Keratinocyte (primary cell): ENCODE results near the gene KLC1. TPM values are rescaled to one million over a fixed set of nuclear protein-coding genes. Genes with fewer than 3 reads are reported as not detected.

Experiments used
- DNase-seq: peaks from one replicate; pipeline ENCODE4 v3.0.0-alpha.2; 2011; ENCODE audit warnings: low read depth, missing footprints, low spot score
- FAIRE-seq: peaks from 2 replicates; lab custom pipeline; 2011; peaks lifted over from hg19 to GRCh38; lab: Jason Lieb, UNC
- H2AFZ ChIP-seq: 2 replicates; pipeline ENCODE4 v1.6.0; 2012; ENCODE audit warnings: low read length, control low read depth, inconsistent platforms; ENCODE audit not compliant: control insufficient read depth
- H3K27ac ChIP-seq: 2 replicates; pipeline ENCODE4 v1.5.1; 2011; ENCODE audit warnings: low read length; ENCODE audit not compliant: control insufficient read depth, insufficient read depth
- H3K27me3 ChIP-seq: 3 replicates; pipeline ENCODE4 v1.6.0; 2011; ENCODE audit warnings: low read length; ENCODE audit not compliant: control insufficient read depth, insufficient read depth; ENCODE audit errors: extremely low read depth
- H3K36me3 ChIP-seq, 2 experiments: 2 replicates in 1 of 2; 3 replicates in 1 of 2; pipeline ENCODE4 v1.5.1; 2011; ENCODE audit warnings: low read length in 2 of 2, mild to moderate bottlenecking in 1 of 2; ENCODE audit not compliant: control insufficient read depth in 2 of 2, insufficient read depth in 2 of 2; ENCODE audit errors: extremely low read depth in 1 of 2
- H3K4me1 ChIP-seq: 3 replicates; pipeline ENCODE4 v1.5.1; 2011; ENCODE audit warnings: low read length; ENCODE audit not compliant: control insufficient read depth, insufficient read depth; ENCODE audit errors: extremely low read depth
- H3K4me2 ChIP-seq: 3 replicates; pipeline ENCODE4 v1.6.0; 2011; ENCODE audit warnings: low read depth, low read length; ENCODE audit not compliant: control insufficient read depth, insufficient read depth; ENCODE audit errors: extremely low read depth
- H3K4me3 ChIP-seq, 3 experiments: fragments of 200-600 bp in 1 of 3; sonication (generic) in 1 of 3; 2 replicates in 2 of 3; 3 replicates in 1 of 3; pipeline ENCODE4 v1.5.1; 2011 to 2016; ENCODE audit warnings: low read length in 3 of 3, mild to moderate bottlenecking in 3 of 3, control low read depth in 2 of 3, inconsistent platforms in 1 of 3, low read depth in 1 of 3, mixed read lengths in 1 of 3, mixed run types in 1 of 3, moderate library complexity in 1 of 3; ENCODE audit not compliant: control insufficient read depth in 2 of 3, insufficient read depth in 2 of 3; ENCODE audit errors: extremely low read depth in 1 of 3
- H3K79me2 ChIP-seq: 2 replicates; pipeline ENCODE4 v1.6.0; 2012; ENCODE audit warnings: low read length; ENCODE audit not compliant: control insufficient read depth, insufficient read depth
- H3K9ac ChIP-seq: 3 replicates; pipeline ENCODE4 v1.6.0; 2011; ENCODE audit warnings: low read length; ENCODE audit not compliant: control insufficient read depth, insufficient read depth; ENCODE audit errors: extremely low read depth
- H3K9me1 ChIP-seq: 3 replicates; pipeline ENCODE4 v1.6.0; 2011; ENCODE audit warnings: low read length; ENCODE audit not compliant: control insufficient read depth, insufficient read depth; ENCODE audit errors: extremely low read depth
- H3K9me3 ChIP-seq: 2 replicates; pipeline ENCODE4 v1.5.1; 2012; ENCODE audit warnings: low read depth, low read length; ENCODE audit not compliant: control insufficient read depth
- H4K20me1 ChIP-seq: 3 replicates; pipeline ENCODE4 v1.6.0; 2011; ENCODE audit warnings: low read length; ENCODE audit not compliant: control insufficient read depth, insufficient read depth; ENCODE audit errors: extremely low read depth
- EZH2 ChIP-seq: IDR thresholded peaks from one replicate; pipeline ENCODE4 v1.6.1; 2012; ENCODE audit warnings: inconsistent platforms, mild to moderate bottlenecking, low read length, moderate library complexity
- dilution Hi-C: fragments of 300-500 bp; cut with MboI; formaldehyde crosslinking; loops from one replicate; pipeline ENCODE4 v1.7.0; 2020; ENCODE audit warnings: low sequenced_read_pairs; ENCODE audit not compliant: extremely low pct_ligation_motif_present
- polyA plus RNA-seq, 5 experiments: library from polyadenylated mRNA; depleted of rRNA in 3 of 5; stranded (reverse) in 3 of 5; stranded (forward) in 1 of 5; unstranded in 1 of 5; fragments of >200 nt; gene quantifications; 1 replicate in 1 of 5; 2 replicates in 3 of 5; 3 replicates in 1 of 5; pipeline versions ENCODE4 v1.2.1 to v1.2.3, GENCODE V29; 2011 to 2012; ENCODE audit warnings: missing spikeins in 2 of 5, low read depth in 1 of 5, low replicate concordance in 1 of 5
- TF ChIP-seq, protein P1 (sequence below), 3 experiments: IDR thresholded peaks in 1 of 3; conservative IDR thresholded peaks in 1 of 3; optimal IDR thresholded peaks in 1 of 3; 2 replicates in 2 of 3; 3 replicates in 1 of 3; pipeline versions ENCODE3 to v1.5.1; 2011; ENCODE audit warnings: low read length in 3 of 3, mild to moderate bottlenecking in 3 of 3, moderate library complexity in 2 of 3, control low read depth in 1 of 3, inconsistent platforms in 1 of 3; ENCODE audit not compliant: insufficient read depth in 2 of 3; ENCODE audit errors: extremely low read depth in 1 of 3

Gene KLC1
- polyA plus RNA-seq, 1 donor (not counting 4 experiments of a cell fraction or from before 2014, with no cell fraction given) = 130 TPM

DNA sequence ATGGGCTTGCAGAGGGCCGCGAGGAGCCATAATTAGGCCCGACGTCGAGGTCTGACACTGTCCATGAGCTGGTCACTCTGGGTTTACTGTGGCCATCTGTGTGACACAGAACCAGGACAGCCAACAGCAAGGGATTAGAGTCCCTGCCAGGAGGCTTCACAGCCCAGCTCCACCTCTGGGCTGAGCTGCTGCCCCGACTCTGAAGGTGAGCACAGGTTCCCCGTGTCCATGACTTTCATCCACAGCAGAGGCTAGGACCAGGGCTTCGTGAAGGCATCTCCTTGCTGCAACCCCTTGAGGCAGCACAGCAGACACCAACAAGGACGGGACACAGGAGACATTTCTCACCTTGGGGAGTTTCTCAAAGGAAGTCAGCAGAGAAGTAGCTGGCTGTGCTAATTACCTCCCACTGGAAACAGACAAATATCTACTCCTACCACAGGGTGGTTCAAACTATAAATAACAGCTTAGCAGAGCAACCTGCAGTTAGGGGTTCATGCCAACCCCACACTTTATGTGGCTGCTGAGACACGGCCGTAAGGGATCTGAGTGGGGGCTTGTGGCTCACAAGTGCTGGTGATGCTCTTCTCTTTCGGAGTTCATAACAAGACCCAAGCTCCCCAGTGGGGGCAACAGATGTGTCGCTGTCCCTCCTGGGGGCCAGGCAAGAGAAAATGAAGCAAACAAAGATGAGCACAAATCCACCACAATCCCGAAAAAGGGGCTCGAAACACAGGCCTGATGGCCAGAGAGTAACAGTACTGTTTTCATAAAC, 115.8 kb downstream of the KLC1 start:
- no peak for TF ChIP-seq EZH2
- TF ChIP-seq, protein P1, sequence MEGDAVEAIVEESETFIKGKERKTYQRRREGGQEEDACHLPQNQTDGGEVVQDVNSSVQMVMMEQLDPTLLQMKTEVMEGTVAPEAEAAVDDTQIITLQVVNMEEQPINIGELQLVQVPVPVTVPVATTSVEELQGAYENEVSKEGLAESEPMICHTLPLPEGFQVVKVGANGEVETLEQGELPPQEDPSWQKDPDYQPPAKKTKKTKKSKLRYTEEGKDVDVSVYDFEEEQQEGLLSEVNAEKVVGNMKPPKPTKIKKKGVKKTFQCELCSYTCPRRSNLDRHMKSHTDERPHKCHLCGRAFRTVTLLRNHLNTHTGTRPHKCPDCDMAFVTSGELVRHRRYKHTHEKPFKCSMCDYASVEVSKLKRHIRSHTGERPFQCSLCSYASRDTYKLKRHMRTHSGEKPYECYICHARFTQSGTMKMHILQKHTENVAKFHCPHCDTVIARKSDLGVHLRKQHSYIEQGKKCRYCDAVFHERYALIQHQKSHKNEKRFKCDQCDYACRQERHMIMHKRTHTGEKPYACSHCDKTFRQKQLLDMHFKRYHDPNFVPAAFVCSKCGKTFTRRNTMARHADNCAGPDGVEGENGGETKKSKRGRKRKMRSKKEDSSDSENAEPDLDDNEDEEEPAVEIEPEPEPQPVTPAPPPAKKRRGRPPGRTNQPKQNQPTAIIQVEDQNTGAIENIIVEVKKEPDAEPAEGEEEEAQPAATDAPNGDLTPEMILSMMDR (optimal IDR thresholded peaks at IDR 0.05 in 1 of 3, IDR thresholded peaks at IDR 0.05 in 1 of 3, conservative IDR thresholded peaks at IDR 0.05 in 1 of 3; ENCODE audit: extremely low read depth in 1 of 3, insufficient read depth in 2 of 3, low read length in 3 of 3) = no peak
- DNase-seq = no peak
- no peaks in the 10 kb centered on the region for H3K27me3 ChIP-seq
- H3K27ac ChIP-seq = no peak overlapping the region
- H3K4me3 ChIP-seq = no peak overlapping the region
- H2AFZ ChIP-seq = no peak overlapping the region
- FAIRE-seq = no peak
- peaks cover 14 to 33% of the 10 kb centered on the region in 2 experiments for H3K36me3 ChIP-seq
- H3K9me3 ChIP-seq = no peaks in the 10 kb centered on the region
- H3K9ac ChIP-seq = no peak overlapping the region
- no peaks in the 10 kb centered on the region for H3K4me1 ChIP-seq
- dilution Hi-C loops = no loop called here
- no peaks in the 10 kb centered on the region for H4K20me1 ChIP-seq
- no peaks in the 10 kb centered on the region for H3K9me1 ChIP-seq
- H3K4me2 ChIP-seq = no peak overlapping the region
- H3K79me2 ChIP-seq = no peaks in the 10 kb centered on the region

DNA sequence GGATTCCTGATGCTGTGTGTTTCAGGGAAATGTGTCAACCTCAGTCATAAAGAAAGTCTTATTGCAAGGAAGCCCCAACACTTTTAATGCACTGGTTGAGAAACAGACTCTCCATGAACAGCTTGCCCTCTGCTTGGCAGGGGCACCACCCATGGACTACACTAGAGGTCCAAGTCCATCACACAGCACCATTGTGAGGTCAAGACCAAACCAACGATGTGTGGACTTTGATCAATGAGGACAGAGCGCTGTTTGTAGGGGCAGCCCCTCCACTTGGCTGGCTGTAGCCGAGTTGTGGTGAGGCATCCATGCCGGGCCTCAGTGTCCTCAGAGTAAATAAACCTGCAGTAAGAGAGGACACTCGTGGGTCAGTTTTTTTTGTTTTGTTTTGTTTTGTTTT, 116.4 kb downstream of the KLC1 start:
- Histone ChIP-seq H3K4me2 (no peak overlapping the region), H3K9ac (no peak overlapping the region), H3K9me3 (no peaks in the 10 kb centered on the region), H2AFZ (no peak overlapping the region), H4K20me1 (no peaks in the 10 kb centered on the region), H3K36me3 (peaks cover 14 to 35% of the 10 kb centered on the region in 2 experiments), H3K27ac (no peak overlapping the region), H3K9me1 (no peaks in the 10 kb centered on the region), H3K4me1 (no peaks in the 10 kb centered on the region), H3K27me3 (no peaks in the 10 kb centered on the region), H3K4me3 (no peak overlapping the region), H3K79me2 (no peaks in the 10 kb centered on the region)
- FAIRE-seq (no peak), DNase-seq (no peak)
- TF ChIP-seq, protein P1 (optimal IDR thresholded peaks at IDR 0.05 in 1 of 3, IDR thresholded peaks at IDR 0.05 in 1 of 3, conservative IDR thresholded peaks at IDR 0.05 in 1 of 3; ENCODE audit: extremely low read depth in 1 of 3, insufficient read depth in 2 of 3, low read length in 3 of 3) = no peak
- TF ChIP-seq EZH2 = no peak
- dilution Hi-C loops = no loop called here
